Ureter (tissue), 1 donor: Measurements from ENCODE around the gene CDKN1C. TPM values are rescaled to one million over a fixed set of nuclear protein-coding genes. Genes with fewer than 3 reads are reported as not detected.

ENCODE experiments used
- total RNA-seq: library from RNA; stranded (reverse); gene quantifications from one replicate; pipeline ENCODE4 v1.2.4, GENCODE V29; 2023
- donor health status: DM: yes; HTN: yes; CAD: no.

Gene CDKN1C
- total RNA-seq, 1 donor from 2014 or later = 21.5 TPM

Other genes starting within 250 kb of the CDKN1C start
- gene KCNQ1OT1, start 185.8 kb downstream of the CDKN1C start, total RNA-seq = 5.0 TPM
- gene PHLDA2, start 43.6 kb upstream of the CDKN1C start, total RNA-seq = 15.9 TPM
- 189 TPM for gene NAP1L4, start 106.6 kb upstream of the CDKN1C start, total RNA-seq
- 90.0 TPM for gene CARS1, start 171.6 kb upstream of the CDKN1C start, total RNA-seq